ENCODE results near the gene KCNC3.
A peak's percentile ranks its signal among the peaks of the same experiment; 100 is the strongest.

KCNC3 gene

DNA sequence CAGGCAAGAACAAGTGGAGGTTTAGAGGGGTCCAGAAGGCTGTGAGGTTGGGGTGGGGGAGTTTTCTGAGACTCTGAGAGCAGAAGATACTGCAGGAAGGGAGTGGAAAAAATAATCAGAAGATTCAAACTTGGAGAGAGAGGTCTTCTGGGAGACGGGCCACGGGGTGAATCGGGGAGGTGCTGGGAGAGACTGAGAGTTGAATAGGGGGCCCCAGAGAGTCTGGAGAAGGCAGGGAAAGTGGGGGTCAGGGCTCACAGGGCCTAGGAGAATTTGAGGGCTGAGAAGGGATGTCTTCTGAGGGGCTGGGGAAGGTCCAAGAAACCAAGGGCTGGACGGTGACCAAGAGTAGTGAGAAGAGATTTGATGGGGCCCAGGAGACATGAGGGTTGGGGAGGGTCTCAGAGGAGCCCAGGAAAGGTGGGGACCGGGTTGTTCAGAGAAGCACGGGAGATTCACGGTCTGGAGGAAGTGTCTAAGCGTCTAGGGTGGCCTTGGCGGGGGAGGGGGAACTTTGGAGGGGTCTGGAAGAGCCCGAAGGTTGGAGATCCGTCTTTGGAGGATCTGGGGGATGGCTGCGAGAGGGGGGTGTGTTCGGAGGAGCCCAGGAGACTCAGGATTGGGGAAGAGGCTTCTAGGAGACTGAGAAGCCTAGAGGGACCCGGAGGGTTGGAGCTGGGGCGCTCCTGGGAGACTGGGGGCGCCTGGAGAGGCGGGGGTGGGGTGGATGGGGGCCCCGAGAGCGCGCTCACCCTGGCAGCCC lies 1.5 kb downstream of the KCNC3 start:
- Histone ChIP-seq H3K4me3 (ENCODE audit: low read length in 2 of 2) (no peak overlapping the region), H3K9ac (ENCODE audit: low read depth in 1 of 2, low read length in 2 of 2) (no peak overlapping the region), H3K4me1 (ENCODE audit: control insufficient read depth in 2 of 2, insufficient read depth in 2 of 2, low read length in 2 of 2) (peaks cover 11 to 16% of the 10 kb centered on the region in 2 donors), H3K36me3 (ENCODE audit: control insufficient read depth in 2 of 2, insufficient read depth in 2 of 2, low read length in 2 of 2) (no peaks in the 10 kb centered on the region), H3K27ac (ENCODE audit: low read depth in 2 of 2, low read length in 2 of 2) (no peak overlapping the region), H3K9me3 (ENCODE audit: control insufficient read depth in 2 of 2, low read length in 2 of 2) (no peaks in the 10 kb centered on the region), H3K27me3 (ENCODE audit: control insufficient read depth in 2 of 2, insufficient read depth in 2 of 2, low read length in 2 of 2) (peaks cover 27 to 33% of the 10 kb centered on the region in 2 donors)

DNA sequence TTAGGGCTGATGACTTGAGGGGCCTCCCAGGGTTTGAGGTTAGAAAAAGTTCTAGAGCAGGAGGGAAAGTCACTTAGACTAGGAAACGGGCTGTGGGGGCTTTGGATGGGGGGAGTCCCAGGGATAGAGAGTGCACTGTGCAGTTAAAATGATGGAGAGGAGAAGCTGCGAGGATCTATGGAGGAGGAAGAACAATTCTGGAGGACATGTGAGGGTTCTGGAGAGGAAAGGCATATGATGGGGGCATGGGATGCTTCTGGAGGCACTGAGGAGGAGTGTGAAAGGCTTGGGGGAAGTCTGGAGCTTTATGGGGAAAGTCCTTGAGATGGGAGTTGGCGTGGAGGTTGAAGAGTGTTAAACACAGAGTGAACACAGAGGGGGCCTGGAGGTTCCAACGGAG lies 2.2 kb downstream of the KCNC3 start:
- no peak overlapping the region for H3K4me3 ChIP-seq (ENCODE audit: low read length in 2 of 2)
- H3K4me1 ChIP-seq (ENCODE audit: control insufficient read depth in 2 of 2, insufficient read depth in 2 of 2, low read length in 2 of 2): peaks cover 10 to 14% of the 10 kb centered on the region in 2 donors
- no peaks in the 10 kb centered on the region for H3K36me3 ChIP-seq (ENCODE audit: control insufficient read depth in 2 of 2, insufficient read depth in 2 of 2, low read length in 2 of 2)
- peaks cover 23 to 26% of the 10 kb centered on the region in 2 donors for H3K27me3 ChIP-seq (ENCODE audit: control insufficient read depth in 2 of 2, insufficient read depth in 2 of 2, low read length in 2 of 2)
- H3K9me3 ChIP-seq (ENCODE audit: control insufficient read depth in 2 of 2, low read length in 2 of 2): no peaks in the 10 kb centered on the region
- no peak overlapping the region for H3K9ac ChIP-seq (ENCODE audit: low read depth in 1 of 2, low read length in 2 of 2)
- no peak overlapping the region for H3K27ac ChIP-seq (ENCODE audit: low read depth in 2 of 2, low read length in 2 of 2)

- H3K27me3 ChIP-seq (ENCODE audit: control insufficient read depth in 2 of 2, insufficient read depth in 2 of 2, low read length in 2 of 2): peaks cover 18 to 23% of the 10 kb centered on the region in 2 donors
- H3K4me1 ChIP-seq (ENCODE audit: control insufficient read depth in 2 of 2, insufficient read depth in 2 of 2, low read length in 2 of 2): peaks cover 10 to 14% of the 10 kb centered on the region in 2 donors
- H3K27ac ChIP-seq (ENCODE audit: low read depth in 2 of 2, low read length in 2 of 2): no peak overlapping the region
- peak overlapping the region in 1 of 2 donors; percentile 7 for H3K4me3 ChIP-seq (ENCODE audit: low read length in 2 of 2)
- no peak overlapping the region for H3K9ac ChIP-seq (ENCODE audit: low read depth in 1 of 2, low read length in 2 of 2)
- H3K9me3 ChIP-seq (ENCODE audit: control insufficient read depth in 2 of 2, low read length in 2 of 2): no peaks in the 10 kb centered on the region
- no peaks in the 10 kb centered on the region for H3K36me3 ChIP-seq (ENCODE audit: control insufficient read depth in 2 of 2, insufficient read depth in 2 of 2, low read length in 2 of 2)
These were observed 3.0 kb downstream of the KCNC3 start for GRCh38 chr19:50326101-50326664.

GRCh38 chr19:50325310-50326100 lies 3.7 kb downstream of the KCNC3 start:
- H3K9me3 ChIP-seq (ENCODE audit: control insufficient read depth in 2 of 2, low read length in 2 of 2): no peaks in the 10 kb centered on the region
- peaks cover 10 to 13% of the 10 kb centered on the region in 2 donors for H3K4me1 ChIP-seq (ENCODE audit: control insufficient read depth in 2 of 2, insufficient read depth in 2 of 2, low read length in 2 of 2)
- H3K4me3 ChIP-seq (ENCODE audit: low read length in 2 of 2): peak overlapping the region in 1 of 2 donors; percentile 7
- H3K27me3 ChIP-seq (ENCODE audit: control insufficient read depth in 2 of 2, insufficient read depth in 2 of 2, low read length in 2 of 2): peaks cover 18 to 23% of the 10 kb centered on the region in 2 donors
- no peaks in the 10 kb centered on the region for H3K36me3 ChIP-seq (ENCODE audit: control insufficient read depth in 2 of 2, insufficient read depth in 2 of 2, low read length in 2 of 2)
- H3K9ac ChIP-seq (ENCODE audit: low read depth in 1 of 2, low read length in 2 of 2): no peak overlapping the region
- no peak overlapping the region for H3K27ac ChIP-seq (ENCODE audit: low read depth in 2 of 2, low read length in 2 of 2)

DNA sequence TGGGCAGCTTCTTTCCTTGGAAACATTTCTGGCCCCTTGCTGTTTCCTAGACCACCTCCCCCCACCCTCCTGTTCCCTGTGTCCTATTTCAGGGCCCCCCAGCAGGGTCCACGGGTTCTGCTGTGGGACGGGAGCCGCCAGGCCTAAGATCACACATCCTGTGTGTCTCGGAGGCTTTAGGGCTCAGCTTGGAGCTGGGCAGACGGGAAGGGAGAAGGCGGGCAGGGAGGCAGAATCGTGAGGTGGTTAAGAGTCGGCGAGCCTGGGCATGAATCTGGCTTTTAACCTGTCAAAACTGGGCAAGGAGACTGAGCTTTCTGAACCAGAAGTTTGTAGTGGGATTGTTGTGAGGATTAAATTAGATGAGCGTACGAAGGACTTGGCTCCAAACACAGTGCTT lies 4.8 kb downstream of the KCNC3 start:
- H3K27ac ChIP-seq (ENCODE audit: low read depth in 2 of 2, low read length in 2 of 2): no peak overlapping the region
- no peaks in the 10 kb centered on the region for H3K36me3 ChIP-seq (ENCODE audit: control insufficient read depth in 2 of 2, insufficient read depth in 2 of 2, low read length in 2 of 2)
- H3K9ac ChIP-seq (ENCODE audit: low read depth in 1 of 2, low read length in 2 of 2): no peak overlapping the region
- H3K4me1 ChIP-seq (ENCODE audit: control insufficient read depth in 2 of 2, insufficient read depth in 2 of 2, low read length in 2 of 2): peaks cover 4 to 5% of the 10 kb centered on the region in 2 donors
- no peak overlapping the region for H3K4me3 ChIP-seq (ENCODE audit: low read length in 2 of 2)
- no peaks in the 10 kb centered on the region for H3K9me3 ChIP-seq (ENCODE audit: control insufficient read depth in 2 of 2, low read length in 2 of 2)
- H3K27me3 ChIP-seq (ENCODE audit: control insufficient read depth in 2 of 2, insufficient read depth in 2 of 2, low read length in 2 of 2): peaks cover 16 to 18% of the 10 kb centered on the region in 2 donors

DNA sequence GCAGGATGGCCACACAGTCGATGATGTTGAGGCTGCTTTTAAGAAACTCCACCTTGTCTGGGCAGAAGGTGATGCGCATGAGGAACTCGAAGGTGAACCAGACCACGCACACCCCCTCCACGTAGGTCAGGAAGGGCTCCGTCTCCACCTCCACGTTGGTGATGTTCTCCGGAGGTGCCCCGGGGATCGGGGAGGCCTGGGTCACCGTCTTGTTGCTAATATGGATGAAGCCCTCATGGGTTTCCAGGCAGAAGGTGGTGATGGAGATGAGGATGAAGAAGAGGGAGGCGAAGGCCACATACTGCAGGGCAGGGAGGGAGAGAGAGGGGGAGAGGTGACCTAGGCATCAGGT lies 5.4 kb downstream of the KCNC3 start:
- Histone ChIP-seq H3K27me3 (ENCODE audit: control insufficient read depth in 2 of 2, insufficient read depth in 2 of 2, low read length in 2 of 2) (peaks cover 16 to 18% of the 10 kb centered on the region in 2 donors), H3K4me3 (ENCODE audit: low read length in 2 of 2) (no peak overlapping the region), H3K36me3 (ENCODE audit: control insufficient read depth in 2 of 2, insufficient read depth in 2 of 2, low read length in 2 of 2) (no peaks in the 10 kb centered on the region), H3K4me1 (ENCODE audit: control insufficient read depth in 2 of 2, insufficient read depth in 2 of 2, low read length in 2 of 2) (peaks cover 4 to 5% of the 10 kb centered on the region in 2 donors), H3K9me3 (ENCODE audit: control insufficient read depth in 2 of 2, low read length in 2 of 2) (no peaks in the 10 kb centered on the region), H3K9ac (ENCODE audit: low read depth in 1 of 2, low read length in 2 of 2) (no peak overlapping the region), H3K27ac (ENCODE audit: low read depth in 2 of 2, low read length in 2 of 2) (no peak overlapping the region)

DNA sequence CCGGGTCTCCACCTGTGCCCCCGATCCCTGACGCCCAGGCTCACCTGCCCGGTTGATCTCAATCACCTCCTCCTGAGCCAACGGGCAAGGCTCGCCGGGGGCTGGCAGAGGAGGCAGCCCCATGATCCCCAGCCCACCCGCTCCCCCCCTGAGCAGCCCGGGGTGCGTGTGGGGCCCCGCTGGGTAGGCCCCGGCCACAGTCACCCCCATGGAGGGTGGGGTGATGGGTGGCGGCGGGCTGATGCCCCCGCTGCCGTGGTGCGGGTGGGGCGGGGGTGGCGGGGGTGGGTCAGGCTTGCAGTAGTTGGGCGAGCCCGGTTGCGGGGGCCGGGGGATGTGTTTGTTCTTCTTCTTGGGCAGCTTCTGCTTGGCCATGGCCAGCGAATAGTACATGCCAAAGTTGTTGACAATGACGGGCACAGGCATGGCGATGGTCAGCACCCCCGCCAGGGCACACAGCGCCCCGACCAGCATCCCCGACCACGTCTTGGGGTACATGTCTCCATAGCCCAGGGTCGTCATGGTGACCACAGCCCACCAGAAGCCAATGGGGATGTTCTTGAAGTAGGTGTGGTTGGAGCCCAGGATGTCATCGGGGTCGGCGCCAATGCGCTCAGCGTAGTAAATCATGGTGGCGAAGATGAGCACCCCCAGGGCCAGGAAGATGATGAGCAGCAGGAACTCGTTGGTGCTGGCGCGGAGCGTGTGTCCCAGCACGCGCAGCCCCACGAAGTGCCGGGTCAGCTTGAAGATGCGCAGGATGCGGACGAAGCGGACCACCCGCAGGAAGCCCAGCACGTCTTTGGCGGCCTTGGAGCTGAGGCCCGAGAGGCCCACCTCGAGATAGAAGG lies 6.0 kb downstream of the KCNC3 start:
- Histone ChIP-seq H3K4me1 (ENCODE audit: control insufficient read depth in 2 of 2, insufficient read depth in 2 of 2, low read length in 2 of 2) (peaks cover 2 to 4% of the 10 kb centered on the region in 2 donors), H3K27ac (ENCODE audit: low read depth in 2 of 2, low read length in 2 of 2) (no peak overlapping the region), H3K27me3 (ENCODE audit: control insufficient read depth in 2 of 2, insufficient read depth in 2 of 2, low read length in 2 of 2) (peaks cover 16 to 18% of the 10 kb centered on the region in 2 donors), H3K4me3 (ENCODE audit: low read length in 2 of 2) (no peak overlapping the region), H3K9ac (ENCODE audit: low read depth in 1 of 2, low read length in 2 of 2) (no peak overlapping the region), H3K36me3 (ENCODE audit: control insufficient read depth in 2 of 2, insufficient read depth in 2 of 2, low read length in 2 of 2) (no peaks in the 10 kb centered on the region), H3K9me3 (ENCODE audit: control insufficient read depth in 2 of 2, low read length in 2 of 2) (no peaks in the 10 kb centered on the region)

- Histone ChIP-seq H3K27me3 (ENCODE audit: control insufficient read depth in 2 of 2, insufficient read depth in 2 of 2, low read length in 2 of 2) (peaks cover 9 to 13% of the 10 kb centered on the region in 2 donors), H3K4me1 (ENCODE audit: control insufficient read depth in 2 of 2, insufficient read depth in 2 of 2, low read length in 2 of 2) (peaks cover 2 to 4% of the 10 kb centered on the region in 2 donors), H3K9me3 (ENCODE audit: control insufficient read depth in 2 of 2, low read length in 2 of 2) (no peaks in the 10 kb centered on the region), H3K27ac (ENCODE audit: low read depth in 2 of 2, low read length in 2 of 2) (no peak overlapping the region), H3K4me3 (ENCODE audit: low read length in 2 of 2) (no peak overlapping the region), H3K9ac (ENCODE audit: low read depth in 1 of 2, low read length in 2 of 2) (no peak overlapping the region), H3K36me3 (ENCODE audit: control insufficient read depth in 2 of 2, insufficient read depth in 2 of 2, low read length in 2 of 2) (no peaks in the 10 kb centered on the region)
These were observed 6.9 kb downstream of the KCNC3 start for GRCh38 chr19:50322234-50322633.

DNA sequence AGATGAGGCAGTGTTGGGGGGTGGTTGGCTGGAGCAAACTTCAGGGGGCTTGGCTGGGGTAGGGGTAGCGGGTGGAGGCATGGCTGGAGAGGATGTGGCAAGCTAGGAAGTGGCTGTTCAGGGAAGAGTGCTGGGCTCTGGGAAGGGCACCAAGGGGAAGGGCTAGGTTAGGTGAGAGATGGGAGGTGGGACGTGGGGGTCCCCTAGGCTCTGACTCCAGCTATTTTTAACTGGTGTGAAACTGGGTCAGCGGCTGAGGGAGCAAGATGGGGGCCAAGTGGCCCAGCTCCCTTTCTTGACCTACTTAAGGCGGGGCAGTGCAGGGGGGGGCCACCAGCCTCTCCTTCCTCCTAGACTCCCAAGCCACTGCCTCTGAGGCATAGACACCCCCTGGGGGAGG lies 7.3 kb downstream of the KCNC3 start:
- H3K36me3 ChIP-seq (ENCODE audit: control insufficient read depth in 2 of 2, insufficient read depth in 2 of 2, low read length in 2 of 2): no peaks in the 10 kb centered on the region

More for the DNA sequence above, 7.3 kb downstream of the KCNC3 start:
- H3K27ac ChIP-seq (ENCODE audit: low read depth in 2 of 2, low read length in 2 of 2): no peak overlapping the region
- peaks cover 5 to 9% of the 10 kb centered on the region in 2 donors for H3K27me3 ChIP-seq (ENCODE audit: control insufficient read depth in 2 of 2, insufficient read depth in 2 of 2, low read length in 2 of 2)
- no peak overlapping the region for H3K9ac ChIP-seq (ENCODE audit: low read depth in 1 of 2, low read length in 2 of 2)
- H3K4me3 ChIP-seq (ENCODE audit: low read length in 2 of 2): no peak overlapping the region
- peaks cover 2 to 4% of the 10 kb centered on the region in 2 donors for H3K4me1 ChIP-seq (ENCODE audit: control insufficient read depth in 2 of 2, insufficient read depth in 2 of 2, low read length in 2 of 2)
- no peaks in the 10 kb centered on the region for H3K9me3 ChIP-seq (ENCODE audit: control insufficient read depth in 2 of 2, low read length in 2 of 2)
